ENCODE results near the gene FETUB.

FETUB gene

GRCh38 chr3:186598108-186598784, 42.0 kb upstream of the FETUB start:
- TF ChIP-seq CTCF (IDR thresholded peaks at IDR 0.05; ENCODE audit: insufficient read depth, missing control alignments) = no peak
- FAIRE-seq (no peak), DNase-seq (ENCODE audit: insufficient read length, low spot score) (no peak)

- no peak for TF ChIP-seq CTCF (IDR thresholded peaks at IDR 0.05; ENCODE audit: insufficient read depth, missing control alignments)
- DNase-seq (ENCODE audit: insufficient read length, low spot score) (no peak), FAIRE-seq (no peak)
These were observed 41.4 kb upstream of the FETUB start for GRCh38 chr3:186598794-186599141.

- DNase-seq (ENCODE audit: insufficient read length, low spot score) = no peak
- no peak for TF ChIP-seq CTCF (IDR thresholded peaks at IDR 0.05; ENCODE audit: insufficient read depth, missing control alignments)
- FAIRE-seq = no peak
These were observed 40.9 kb upstream of the FETUB start for GRCh38 chr3:186599142-186599784.

- DNase-seq (ENCODE audit: insufficient read length, low spot score) (no peak), FAIRE-seq (no peak)
- TF ChIP-seq CTCF (IDR thresholded peaks at IDR 0.05; ENCODE audit: insufficient read depth, missing control alignments) = no peak
These were observed 40.4 kb upstream of the FETUB start for GRCh38 chr3:186599785-186600166.

- FAIRE-seq = no peak
- DNase-seq (ENCODE audit: insufficient read length, low spot score) = no peak
- no peak for TF ChIP-seq CTCF (IDR thresholded peaks at IDR 0.05; ENCODE audit: insufficient read depth, missing control alignments)
These were observed 39.3 kb upstream of the FETUB start for GRCh38 chr3:186600896-186601295.

- no peak for FAIRE-seq
- no peak for DNase-seq (ENCODE audit: insufficient read length, low spot score)
- TF ChIP-seq CTCF (IDR thresholded peaks at IDR 0.05; ENCODE audit: insufficient read depth, missing control alignments) = no peak
These were observed 37.0 kb upstream of the FETUB start for GRCh38 chr3:186603159-186603558.

GRCh38 chr3:186605078-186605477, 35.1 kb upstream of the FETUB start:
- DNase-seq (ENCODE audit: insufficient read length, low spot score) = no peak
- no peak for TF ChIP-seq CTCF (IDR thresholded peaks at IDR 0.05; ENCODE audit: insufficient read depth, missing control alignments)
- FAIRE-seq = no peak

Data from D721Med (cell line).